Measurements from ENCODE around the gene PEX16.

Gene PEX16

DNA sequence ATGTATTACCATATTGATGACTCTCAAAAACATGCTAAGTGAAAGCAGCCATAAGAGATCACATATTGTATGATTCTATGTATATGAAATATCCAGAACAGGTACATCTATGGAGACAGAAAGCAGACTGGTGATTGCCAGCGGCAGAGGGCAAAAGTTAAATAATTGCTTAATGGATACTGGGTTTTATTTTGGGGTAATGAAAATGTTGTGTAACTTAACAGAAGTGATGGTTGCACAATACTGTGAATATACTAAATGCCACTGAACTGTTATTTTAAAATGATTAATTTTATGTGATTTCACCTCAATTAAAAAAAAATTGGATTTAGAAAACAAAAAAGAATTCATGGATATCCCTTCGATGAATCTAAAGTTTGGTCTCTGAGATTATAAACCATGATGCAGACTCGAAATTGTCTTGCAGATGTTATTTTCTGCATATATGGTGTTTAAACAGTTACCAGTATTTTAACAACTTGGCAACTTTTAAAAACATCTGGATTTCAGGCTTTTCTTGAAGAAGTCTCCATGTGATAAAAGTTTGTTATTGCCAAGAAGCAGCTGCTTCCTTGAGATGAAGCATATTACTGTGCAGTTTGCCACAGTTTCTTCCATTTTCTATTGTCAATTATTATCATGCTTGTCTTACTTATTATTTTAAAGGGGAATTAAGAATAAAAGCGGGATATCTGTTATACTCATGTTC lies 42.9 kb upstream of the PEX16 start:
- H3K27ac ChIP-seq (replicated peaks): no peak overlapping the region
- no peaks in the 10 kb centered on the region for H3K27me3 ChIP-seq (ENCODE audit: insufficient read depth, poor library complexity, severe bottlenecking)
- TF ChIP-seq GABPA (IDR thresholded peaks at IDR 0.05; ENCODE audit: low read depth) (no peak), SPI1 (IDR thresholded peaks at IDR 0.05; ENCODE audit: borderline replicate concordance, low read depth) (no peak), REST (IDR thresholded peaks at IDR 0.05; ENCODE audit: insufficient replicate concordance, low read depth) (no peak), POLR2AphosphoS5 (IDR thresholded peaks at IDR 0.05; ENCODE audit: low read depth) (no peak)
- TF ChIP-seq, protein P1, sequence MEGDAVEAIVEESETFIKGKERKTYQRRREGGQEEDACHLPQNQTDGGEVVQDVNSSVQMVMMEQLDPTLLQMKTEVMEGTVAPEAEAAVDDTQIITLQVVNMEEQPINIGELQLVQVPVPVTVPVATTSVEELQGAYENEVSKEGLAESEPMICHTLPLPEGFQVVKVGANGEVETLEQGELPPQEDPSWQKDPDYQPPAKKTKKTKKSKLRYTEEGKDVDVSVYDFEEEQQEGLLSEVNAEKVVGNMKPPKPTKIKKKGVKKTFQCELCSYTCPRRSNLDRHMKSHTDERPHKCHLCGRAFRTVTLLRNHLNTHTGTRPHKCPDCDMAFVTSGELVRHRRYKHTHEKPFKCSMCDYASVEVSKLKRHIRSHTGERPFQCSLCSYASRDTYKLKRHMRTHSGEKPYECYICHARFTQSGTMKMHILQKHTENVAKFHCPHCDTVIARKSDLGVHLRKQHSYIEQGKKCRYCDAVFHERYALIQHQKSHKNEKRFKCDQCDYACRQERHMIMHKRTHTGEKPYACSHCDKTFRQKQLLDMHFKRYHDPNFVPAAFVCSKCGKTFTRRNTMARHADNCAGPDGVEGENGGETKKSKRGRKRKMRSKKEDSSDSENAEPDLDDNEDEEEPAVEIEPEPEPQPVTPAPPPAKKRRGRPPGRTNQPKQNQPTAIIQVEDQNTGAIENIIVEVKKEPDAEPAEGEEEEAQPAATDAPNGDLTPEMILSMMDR (IDR thresholded peaks at IDR 0.05; ENCODE audit: insufficient read depth, low read length): no peak
- no peak overlapping the region for H3K4me3 ChIP-seq (replicated peaks; ENCODE audit: insufficient read depth, low read length)
- peak in 1 of 2 experiments; percentile 27 for DNase-seq (ENCODE audit: low read depth in 1 of 2, low spot score in 1 of 2)

GRCh38 chr11:45959851-45960250 lies 42.2 kb upstream of the PEX16 start:
- no peak for DNase-seq (ENCODE audit: low read depth in 1 of 2, low spot score in 1 of 2)
- Histone ChIP-seq H3K27ac (replicated peaks) (no peak overlapping the region), H3K27me3 (ENCODE audit: insufficient read depth, poor library complexity, severe bottlenecking) (no peaks in the 10 kb centered on the region), H3K4me3 (replicated peaks; ENCODE audit: insufficient read depth, low read length) (no peak overlapping the region)
- TF ChIP-seq REST (IDR thresholded peaks at IDR 0.05; ENCODE audit: insufficient replicate concordance, low read depth): no peak
- TF ChIP-seq POLR2AphosphoS5 (IDR thresholded peaks at IDR 0.05; ENCODE audit: low read depth): no peak
- no peak for TF ChIP-seq GABPA (IDR thresholded peaks at IDR 0.05; ENCODE audit: low read depth)
- no peak for TF ChIP-seq SPI1 (IDR thresholded peaks at IDR 0.05; ENCODE audit: borderline replicate concordance, low read depth)
- TF ChIP-seq, protein P1 (IDR thresholded peaks at IDR 0.05; ENCODE audit: insufficient read depth, low read length): no peak

- TF ChIP-seq SPI1 (IDR thresholded peaks at IDR 0.05; ENCODE audit: borderline replicate concordance, low read depth): no peak
- no peaks in the 10 kb centered on the region for H3K27me3 ChIP-seq (ENCODE audit: insufficient read depth, poor library complexity, severe bottlenecking)
Measured at GRCh38 chr11:45949992-45950407, 32.3 kb upstream of the PEX16 start.

GRCh38 chr11:45948356-45948755 lies 30.7 kb upstream of the PEX16 start:
- TF ChIP-seq, protein P1 (IDR thresholded peaks at IDR 0.05; ENCODE audit: insufficient read depth, low read length): no peak
- no peak for TF ChIP-seq SPI1 (IDR thresholded peaks at IDR 0.05; ENCODE audit: borderline replicate concordance, low read depth)
- TF ChIP-seq GABPA (IDR thresholded peaks at IDR 0.05; ENCODE audit: low read depth): no peak
- no peak for TF ChIP-seq POLR2AphosphoS5 (IDR thresholded peaks at IDR 0.05; ENCODE audit: low read depth)
- TF ChIP-seq REST (IDR thresholded peaks at IDR 0.05; ENCODE audit: insufficient replicate concordance, low read depth): no peak
- H3K27me3 ChIP-seq (ENCODE audit: insufficient read depth, poor library complexity, severe bottlenecking): no peaks in the 10 kb centered on the region
- H3K27ac ChIP-seq (replicated peaks): no peak overlapping the region
- DNase-seq (ENCODE audit: low read depth in 1 of 2, low spot score in 1 of 2): no peak
- H3K4me3 ChIP-seq (replicated peaks; ENCODE audit: insufficient read depth, low read length): no peak overlapping the region

More at GRCh38 chr11:45949992-45950407, 32.3 kb upstream of the PEX16 start:
- no peak overlapping the region for H3K27ac ChIP-seq (replicated peaks)
- no peak overlapping the region for H3K4me3 ChIP-seq (replicated peaks; ENCODE audit: insufficient read depth, low read length)
- DNase-seq (ENCODE audit: low read depth in 1 of 2, low spot score in 1 of 2): no peak

Measured in HL-60 (cell line).